Keratinocyte (primary cell): ENCODE data around the gene ANKRD55. TPM values are rescaled to one million over a fixed set of nuclear protein-coding genes. Genes with fewer than 3 reads are reported as not detected.

Experiments used
- DNase-seq: peaks from one replicate; pipeline ENCODE4 v3.0.0-alpha.2; 2011; ENCODE audit warnings: low read depth, missing footprints, low spot score
- FAIRE-seq: peaks from 2 replicates; lab custom pipeline; 2011; peaks lifted over from hg19 to GRCh38; lab: Jason Lieb, UNC
- H2AFZ ChIP-seq: 2 replicates; pipeline ENCODE4 v1.6.0; 2012; ENCODE audit warnings: low read length, control low read depth, inconsistent platforms; ENCODE audit not compliant: control insufficient read depth
- H3K27ac ChIP-seq: 2 replicates; pipeline ENCODE4 v1.5.1; 2011; ENCODE audit warnings: low read length; ENCODE audit not compliant: control insufficient read depth, insufficient read depth
- H3K27me3 ChIP-seq: 3 replicates; pipeline ENCODE4 v1.6.0; 2011; ENCODE audit warnings: low read length; ENCODE audit not compliant: control insufficient read depth, insufficient read depth; ENCODE audit errors: extremely low read depth
- H3K36me3 ChIP-seq, 2 experiments: 2 replicates in 1 of 2; 3 replicates in 1 of 2; pipeline ENCODE4 v1.5.1; 2011; ENCODE audit warnings: low read length in 2 of 2, mild to moderate bottlenecking in 1 of 2; ENCODE audit not compliant: control insufficient read depth in 2 of 2, insufficient read depth in 2 of 2; ENCODE audit errors: extremely low read depth in 1 of 2
- H3K4me1 ChIP-seq: 3 replicates; pipeline ENCODE4 v1.5.1; 2011; ENCODE audit warnings: low read length; ENCODE audit not compliant: control insufficient read depth, insufficient read depth; ENCODE audit errors: extremely low read depth
- H3K4me2 ChIP-seq: 3 replicates; pipeline ENCODE4 v1.6.0; 2011; ENCODE audit warnings: low read depth, low read length; ENCODE audit not compliant: control insufficient read depth, insufficient read depth; ENCODE audit errors: extremely low read depth
- H3K4me3 ChIP-seq, 3 experiments: fragments of 200-600 bp in 1 of 3; sonication (generic) in 1 of 3; 2 replicates in 2 of 3; 3 replicates in 1 of 3; pipeline ENCODE4 v1.5.1; 2011 to 2016; ENCODE audit warnings: low read length in 3 of 3, mild to moderate bottlenecking in 3 of 3, control low read depth in 2 of 3, inconsistent platforms in 1 of 3, low read depth in 1 of 3, mixed read lengths in 1 of 3, mixed run types in 1 of 3, moderate library complexity in 1 of 3; ENCODE audit not compliant: control insufficient read depth in 2 of 3, insufficient read depth in 2 of 3; ENCODE audit errors: extremely low read depth in 1 of 3
- H3K79me2 ChIP-seq: 2 replicates; pipeline ENCODE4 v1.6.0; 2012; ENCODE audit warnings: low read length; ENCODE audit not compliant: control insufficient read depth, insufficient read depth
- H3K9ac ChIP-seq: 3 replicates; pipeline ENCODE4 v1.6.0; 2011; ENCODE audit warnings: low read length; ENCODE audit not compliant: control insufficient read depth, insufficient read depth; ENCODE audit errors: extremely low read depth
- H3K9me1 ChIP-seq: 3 replicates; pipeline ENCODE4 v1.6.0; 2011; ENCODE audit warnings: low read length; ENCODE audit not compliant: control insufficient read depth, insufficient read depth; ENCODE audit errors: extremely low read depth
- H3K9me3 ChIP-seq: 2 replicates; pipeline ENCODE4 v1.5.1; 2012; ENCODE audit warnings: low read depth, low read length; ENCODE audit not compliant: control insufficient read depth
- H4K20me1 ChIP-seq: 3 replicates; pipeline ENCODE4 v1.6.0; 2011; ENCODE audit warnings: low read length; ENCODE audit not compliant: control insufficient read depth, insufficient read depth; ENCODE audit errors: extremely low read depth
- CTCF ChIP-seq, 3 experiments: IDR thresholded peaks in 1 of 3; conservative IDR thresholded peaks in 1 of 3; optimal IDR thresholded peaks in 1 of 3; 2 replicates in 2 of 3; 3 replicates in 1 of 3; pipeline versions ENCODE3 to v1.5.1; 2011; ENCODE audit warnings: low read length in 3 of 3, mild to moderate bottlenecking in 3 of 3, moderate library complexity in 2 of 3, control low read depth in 1 of 3, inconsistent platforms in 1 of 3; ENCODE audit not compliant: insufficient read depth in 2 of 3; ENCODE audit errors: extremely low read depth in 1 of 3
- EZH2 ChIP-seq: IDR thresholded peaks from one replicate; pipeline ENCODE4 v1.6.1; 2012; ENCODE audit warnings: inconsistent platforms, mild to moderate bottlenecking, low read length, moderate library complexity
- dilution Hi-C: fragments of 300-500 bp; cut with MboI; formaldehyde crosslinking; loops from one replicate; pipeline ENCODE4 v1.7.0; 2020; ENCODE audit warnings: low sequenced_read_pairs; ENCODE audit not compliant: extremely low pct_ligation_motif_present
- polyA plus RNA-seq, 5 experiments: library from polyadenylated mRNA; depleted of rRNA in 3 of 5; stranded (reverse) in 3 of 5; stranded (forward) in 1 of 5; unstranded in 1 of 5; fragments of >200 nt; gene quantifications; 1 replicate in 1 of 5; 2 replicates in 3 of 5; 3 replicates in 1 of 5; pipeline versions ENCODE4 v1.2.1 to v1.2.3, GENCODE V29; 2011 to 2012; ENCODE audit warnings: missing spikeins in 2 of 5, low read depth in 1 of 5, low replicate concordance in 1 of 5

ANKRD55 gene
- polyA plus RNA-seq, 1 donor (not counting 4 experiments of a cell fraction or from before 2014, with no cell fraction given), result not detected

- Histone ChIP-seq H3K36me3 (no peaks in the 10 kb centered on the region), H3K4me2 (no peak overlapping the region), H3K9ac (no peak overlapping the region), H3K27ac (no peak overlapping the region), H3K4me3 (no peak overlapping the region), H3K4me1 (no peaks in the 10 kb centered on the region), H3K27me3 (peaks cover 18% of the 10 kb centered on the region), H3K9me1 (no peaks in the 10 kb centered on the region), H3K9me3 (no peaks in the 10 kb centered on the region), H4K20me1 (no peaks in the 10 kb centered on the region), H3K79me2 (no peaks in the 10 kb centered on the region), H2AFZ (no peak overlapping the region)
- TF ChIP-seq CTCF (optimal IDR thresholded peaks at IDR 0.05 in 1 of 3, IDR thresholded peaks at IDR 0.05 in 1 of 3, conservative IDR thresholded peaks at IDR 0.05 in 1 of 3; ENCODE audit: extremely low read depth in 1 of 3, insufficient read depth in 2 of 3, low read length in 3 of 3), result no peak
- no peak for TF ChIP-seq EZH2
- dilution Hi-C loops, result no loop called here
- FAIRE-seq (no peak), DNase-seq (no peak)
Measured at GRCh38 chr5:56230576-56230975, 2.6 kb downstream of the ANKRD55 start.

GRCh38 chr5:56229111-56229510 lies 4.0 kb downstream of the ANKRD55 start:
- H3K4me1 ChIP-seq, result no peaks in the 10 kb centered on the region
- FAIRE-seq (no peak), DNase-seq (no peak)
- no peaks in the 10 kb centered on the region for H3K36me3 ChIP-seq
- TF ChIP-seq CTCF (optimal IDR thresholded peaks at IDR 0.05 in 1 of 3, IDR thresholded peaks at IDR 0.05 in 1 of 3, conservative IDR thresholded peaks at IDR 0.05 in 1 of 3; ENCODE audit: extremely low read depth in 1 of 3, insufficient read depth in 2 of 3, low read length in 3 of 3), result no peak
- TF ChIP-seq EZH2, result no peak
- no peaks in the 10 kb centered on the region for H3K9me1 ChIP-seq
- no peaks in the 10 kb centered on the region for H4K20me1 ChIP-seq
- H3K27ac ChIP-seq, result no peak overlapping the region
- no peaks in the 10 kb centered on the region for H3K9me3 ChIP-seq
- H3K4me2 ChIP-seq, result no peak overlapping the region
- no peak overlapping the region for H3K9ac ChIP-seq
- H3K27me3 ChIP-seq, result peaks cover 12% of the 10 kb centered on the region
- H3K4me3 ChIP-seq, result no peak overlapping the region
- no peaks in the 10 kb centered on the region for H3K79me2 ChIP-seq
- no peak overlapping the region for H2AFZ ChIP-seq
- dilution Hi-C loops, result no loop called here
